SH-SY5Y (cell line): ENCODE measurements around the gene FAM217B.

Source experiments
- GATA2 ChIP-seq: IDR thresholded peaks from 2 replicates; pipeline ENCODE4 v1.6.1; 2011; ENCODE audit warnings: mild to moderate bottlenecking, low read depth, low read length
- GATA3 ChIP-seq: IDR thresholded peaks from 2 replicates; pipeline ENCODE4 v1.6.1; 2011; ENCODE audit warnings: low read depth, mild to moderate bottlenecking, low read length, moderate library complexity

DNA sequence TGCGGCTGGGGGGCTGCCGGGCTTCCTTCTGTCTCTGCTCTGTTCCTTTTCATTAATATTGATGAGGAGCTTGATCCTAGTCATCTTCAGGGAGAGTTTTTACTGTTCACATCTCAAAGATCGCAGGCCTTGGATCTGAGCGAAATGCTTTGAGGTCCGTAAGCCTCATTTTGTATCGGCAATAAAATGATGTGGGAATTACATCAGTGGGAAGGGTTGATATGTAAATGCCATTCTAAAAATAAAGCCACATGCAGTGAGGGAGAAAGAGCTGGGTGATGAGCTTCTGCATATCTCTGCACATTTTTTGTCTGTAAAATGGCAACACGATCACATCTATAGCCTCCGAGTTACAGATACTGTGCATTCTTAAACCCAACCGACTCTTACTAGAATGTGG lies 42.9 kb downstream of the FAM217B start:
- TF ChIP-seq GATA3 (no peak), GATA2 (no peak)
